WTC11 (cell line): ENCODE measurements around the gene TP73. TPM values are rescaled to one million over a fixed set of nuclear protein-coding genes. Genes with fewer than 3 reads are reported as not detected.

ENCODE experiments used
- ATAC-seq: fragments of 200-7000 bp; cut with Tn5 transposase; 2 replicates; pipeline ENCODE4 v1.10.0; 2021; ENCODE audit warnings: mild to moderate bottlenecking, moderate library complexity
- CTCF ChIA-PET: fragments of 300-600 bp; sonication (Branson Sonifier 250); formaldehyde crosslinking; loops from one replicate; lab custom pipeline; 2021; ENCODE audit warnings: antibody characterized with exemption; lab: Charles Lee
- POLR2A ChIA-PET: fragments of 350-600 bp; sonication (Branson Sonifier 250); formaldehyde crosslinking; loops from one replicate; lab custom pipeline; 2021; ENCODE audit warnings: antibody characterized with exemption; lab: Charles Lee
- DNase-seq: peaks from one replicate; pipeline ENCODE4 v3.0.0; 2021; ENCODE audit warnings: low spot score
- H3K27ac Mint-ChIP-seq: 2 replicates; pipeline ENCODE4 v1.8.0; 2021; ENCODE audit warnings: mixed read lengths
- H3K27me3 Mint-ChIP-seq: 2 replicates; pipeline ENCODE4 v1.8.0; 2021; ENCODE audit warnings: low read depth, mild to moderate bottlenecking, moderate library complexity, mixed read lengths
- H3K36me3 Mint-ChIP-seq: 2 replicates; pipeline ENCODE4 v1.8.0; 2021; ENCODE audit warnings: mixed read lengths
- H3K4me1 Mint-ChIP-seq: 2 replicates; pipeline ENCODE4 v1.8.0; 2022; ENCODE audit warnings: mixed read lengths
- H3K4me3 Mint-ChIP-seq: 2 replicates; pipeline ENCODE4 v1.8.0; 2021; ENCODE audit warnings: mild to moderate bottlenecking, moderate library complexity, mixed read lengths
- H3K9me3 Mint-ChIP-seq: 2 replicates; pipeline ENCODE4 v1.8.0; 2021; ENCODE audit warnings: mixed read lengths
- AFF4 ChIP-seq: sonication (generic); formaldehyde crosslinking; IDR thresholded peaks from 2 replicates; pipeline ENCODE4 v1.8.1; 2023; ENCODE audit warnings: mild to moderate bottlenecking, missing genetic modification reagents, borderline replicate concordance
- ATF1 ChIP-seq: sonication (generic); formaldehyde crosslinking; IDR thresholded peaks from 2 replicates; pipeline ENCODE4 v1.8.1; 2023; ENCODE audit warnings: mild to moderate bottlenecking, moderate library complexity, missing genetic modification reagents
- CTCF ChIP-seq: fragments of 200-600 bp; IDR thresholded peaks from 2 replicates; pipeline ENCODE4 v1.8.0; 2022; ENCODE audit warnings: antibody characterized with exemption
- E2F4 ChIP-seq: sonication (generic); formaldehyde crosslinking; IDR thresholded peaks from 2 replicates; pipeline ENCODE4 v1.8.1; 2022; ENCODE audit warnings: low read depth, mild to moderate bottlenecking, moderate library complexity, missing genetic modification reagents, borderline replicate concordance
- ESRRA ChIP-seq: sonication (generic); formaldehyde crosslinking; IDR thresholded peaks from 2 replicates; pipeline ENCODE4 v1.8.1; 2022; ENCODE audit warnings: mild to moderate bottlenecking, missing genetic modification reagents, borderline replicate concordance
- JAZF1 ChIP-seq: fragments of 250-450 bp; sonication (Bioruptor Pico); IDR thresholded peaks from 2 replicates; pipeline ENCODE4 v1.9.0; 2021; ENCODE audit warnings: moderate library complexity, mild to moderate bottlenecking, inconsistent platforms
- MAX ChIP-seq: sonication (generic); formaldehyde crosslinking; IDR thresholded peaks from 2 replicates; pipeline ENCODE4 v1.8.0; 2022; ENCODE audit warnings: mild to moderate bottlenecking, missing genetic modification reagents
- PREB ChIP-seq: sonication (generic); formaldehyde crosslinking; IDR thresholded peaks from 2 replicates; pipeline ENCODE4 v1.8.1; 2022; ENCODE audit warnings: mild to moderate bottlenecking, missing genetic modification reagents, moderate library complexity, borderline replicate concordance
- RELA ChIP-seq: sonication (generic); formaldehyde crosslinking; IDR thresholded peaks from 2 replicates; pipeline ENCODE4 v1.8.1; 2022; ENCODE audit warnings: missing genetic modification reagents, mild to moderate bottlenecking, borderline replicate concordance
- TCF7 ChIP-seq: sonication (generic); formaldehyde crosslinking; IDR thresholded peaks from 2 replicates; pipeline ENCODE4 v1.8.0; 2022; ENCODE audit warnings: mild to moderate bottlenecking, low read depth, missing genetic modification reagents, moderate library complexity
- USF1 ChIP-seq: sonication (generic); formaldehyde crosslinking; IDR thresholded peaks from 2 replicates; pipeline ENCODE4 v1.8.0; 2022; ENCODE audit warnings: mild to moderate bottlenecking, missing genetic modification reagents
- ZBTB21 ChIP-seq: sonication (generic); formaldehyde crosslinking; IDR thresholded peaks from 2 replicates; pipeline ENCODE4 v1.8.1; 2023; ENCODE audit warnings: mild to moderate bottlenecking, missing genetic modification reagents, borderline replicate concordance
- ZNF138 ChIP-seq: sonication (generic); formaldehyde crosslinking; conservative IDR thresholded peaks from 2 replicates; pipeline ENCODE4 v1.8.1; 2022; ENCODE audit warnings: mild to moderate bottlenecking, moderate library complexity, missing genetic modification reagents
- ZNF396 ChIP-seq: fragments of 250-450 bp; sonication (Bioruptor Pico); IDR thresholded peaks from 2 replicates; pipeline ENCODE4 v1.8.0; 2021; ENCODE audit warnings: mild to moderate bottlenecking, moderate library complexity, borderline replicate concordance
- total RNA-seq: library from RNA; stranded (reverse); gene quantifications from 3 replicates; pipeline ENCODE4 v1.2.3, GENCODE V29; 2021

TP73 gene
- total RNA-seq, 1 experiment from 2014 or later = 5.7 TPM

- no peak for TF ChIP-seq USF1
- TF ChIP-seq, all 79 proteins: peak for 0
Observed at GRCh38 chr1:3750741-3751140, 98.4 kb downstream of the TP73 start (continued).

GRCh38 chr1:3752400-3752945 is 100.2 kb downstream of the TP73 start, which contains the start of gene CCDC27:
Gene CCDC27, plus strand, starts transcription at chr1:3752450. Its CDS starts 32 bp downstream, at chr1:3752482.
- Mint-ChIP-seq H3K27me3 (peaks cover 19% of the 10 kb centered on the region), H3K27ac (no peak within 1 kb of the TSS), H3K4me3 (no peak within 1 kb of the TSS), H3K9me3 (no peaks in the 10 kb centered on the region), H3K36me3 (no peaks in the 10 kb centered on the region), H3K4me1 (no peaks in the 10 kb centered on the region)
- DNase-seq (no peak), ATAC-seq (no peak)
- TF ChIP-seq MAX (no peak), JAZF1 (CRISPR knock-in tag) (no peak), ATF1 (CRISPR knock-in tag) (no peak), ZNF396 (CRISPR knock-in tag) (no peak), E2F4 (CRISPR knock-in tag) (no peak), ESRRA (CRISPR knock-in tag) (no peak), AFF4 (CRISPR knock-in tag) (no peak), CTCF (no peak), RELA (CRISPR knock-in tag) (no peak), USF1 (no peak)
- ChIA-PET POLR2A (no interaction called here), CTCF (interaction anchor here (0.6 kb wide), 1 partner anchor 33 kb away, joined by 3 read pairs; no protein-coding TSS in a partner anchor)

GRCh38 chr1:3753656-3754454 is 101.5 kb downstream of the TP73 start:
- no peak for DNase-seq
- CTCF ChIA-PET = interaction anchor here (0.8 kb wide), 1 partner anchor 134 kb away, joined by 3 read pairs; no protein-coding TSS in a partner anchor
- H3K4me1 Mint-ChIP-seq = no peaks in the 10 kb centered on the region
- POLR2A ChIA-PET = no interaction called here
- H3K27me3 Mint-ChIP-seq = peaks cover 19% of the 10 kb centered on the region
- no peak overlapping the region for H3K27ac Mint-ChIP-seq
- H3K9me3 Mint-ChIP-seq = no peaks in the 10 kb centered on the region
- H3K4me3 Mint-ChIP-seq = no peak overlapping the region
- no peaks in the 10 kb centered on the region for H3K36me3 Mint-ChIP-seq
- ATAC-seq = no peak
- TF ChIP-seq AFF4 (CRISPR knock-in tag) (no peak), E2F4 (CRISPR knock-in tag) (no peak), PREB (CRISPR knock-in tag) (no peak), TCF7 (CRISPR knock-in tag) (no peak), ZNF138 (CRISPR knock-in tag) (no peak), ZBTB21 (no peak)
